Astrocyte (in vitro differentiated cells and primary cell): ENCODE results near the gene CISD2. TPM values are rescaled to one million over a fixed set of nuclear protein-coding genes. Genes with fewer than 3 reads are reported as not detected.
"Not testable (repeated sequence)": the region's sequence is repeated elsewhere in the genome, so short reads cannot be mapped to it uniquely, and the experiment has no call there.

Experiments used
- DNase-seq: peaks from one replicate; pipeline ENCODE4 v3.0.0-alpha.2; 2010; ENCODE audit warnings: low read depth
- FAIRE-seq: peaks from 2 replicates; lab custom pipeline; 2011; peaks lifted over from hg19 to GRCh38; lab: Jason Lieb, UNC
- H2AFZ ChIP-seq: 2 replicates; pipeline ENCODE4 v1.6.0; 2012; ENCODE audit warnings: low read depth, low read length, inconsistent platforms
- H3K27ac ChIP-seq: 2 replicates; pipeline ENCODE4 v1.5.1; 2011; ENCODE audit warnings: low read depth, low read length, inconsistent platforms
- H3K27me3 ChIP-seq: 2 replicates; pipeline ENCODE4 v1.6.0; 2011; ENCODE audit warnings: low read length, inconsistent platforms; ENCODE audit not compliant: insufficient read depth
- H3K36me3 ChIP-seq: 2 replicates; pipeline ENCODE4 v1.5.1; 2011; ENCODE audit warnings: low read length, inconsistent platforms; ENCODE audit not compliant: insufficient read depth
- H3K4me1 ChIP-seq: 2 replicates; pipeline ENCODE4 v1.5.1; 2011; ENCODE audit warnings: low read length, inconsistent platforms; ENCODE audit not compliant: insufficient read depth
- H3K4me2 ChIP-seq: 2 replicates; pipeline ENCODE4 v1.6.0; 2012; ENCODE audit warnings: low read length, inconsistent platforms
- H3K4me3 ChIP-seq: 2 replicates; pipeline ENCODE4 v1.5.1; 2011; ENCODE audit warnings: low read depth, mild to moderate bottlenecking, low read length, inconsistent platforms; ENCODE audit not compliant: insufficient read depth
- H3K79me2 ChIP-seq: 2 replicates; pipeline ENCODE4 v1.6.0; 2012; ENCODE audit warnings: mild to moderate bottlenecking, low read length, inconsistent platforms; ENCODE audit not compliant: insufficient read depth
- H3K9ac ChIP-seq: 2 replicates; pipeline ENCODE4 v1.6.0; 2012; ENCODE audit warnings: mild to moderate bottlenecking, low read length, inconsistent platforms
- H3K9me3 ChIP-seq: 2 replicates; pipeline ENCODE4 v1.5.1; 2012; ENCODE audit warnings: low read depth, mild to moderate bottlenecking, low read length, inconsistent platforms; ENCODE audit not compliant: insufficient read depth
- H4K20me1 ChIP-seq: 2 replicates; pipeline ENCODE4 v1.6.0; 2012; ENCODE audit warnings: low read length, inconsistent platforms; ENCODE audit not compliant: insufficient read depth
- H3K27ac Mint-ChIP-seq: one replicate; pipeline ENCODE4 v1.8.0; 2021; ENCODE audit warnings: mild to moderate bottlenecking, mixed read lengths; ENCODE audit not compliant: unreplicated experiment
- H3K27me3 Mint-ChIP-seq: one replicate; pipeline ENCODE4 v1.8.0; 2021; ENCODE audit warnings: low read depth, mixed read lengths; ENCODE audit not compliant: unreplicated experiment
- H3K36me3 Mint-ChIP-seq: one replicate; pipeline ENCODE4 v1.8.0; 2021; ENCODE audit warnings: low read depth, mixed read lengths; ENCODE audit not compliant: unreplicated experiment
- H3K4me1 Mint-ChIP-seq: one replicate; pipeline ENCODE4 v1.8.0; 2021; ENCODE audit warnings: low read depth, mixed read lengths; ENCODE audit not compliant: unreplicated experiment
- H3K4me3 Mint-ChIP-seq: one replicate; pipeline ENCODE4 v1.8.0; 2021; ENCODE audit warnings: mild to moderate bottlenecking, moderate library complexity, mixed read lengths; ENCODE audit not compliant: unreplicated experiment
- H3K9me3 Mint-ChIP-seq: one replicate; pipeline ENCODE4 v1.8.0; 2021; ENCODE audit warnings: mild to moderate bottlenecking, mixed read lengths; ENCODE audit not compliant: unreplicated experiment
- EZH2 ChIP-seq: IDR thresholded peaks from 2 replicates; pipeline ENCODE4 v1.6.1; 2012; ENCODE audit warnings: mild to moderate bottlenecking, low read length, inconsistent platforms; ENCODE audit not compliant: insufficient read depth
- total RNA-seq: library from RNA; stranded (reverse); gene quantifications from 2 replicates; pipeline ENCODE4 v1.2.1, GENCODE V29; 2021
- TF ChIP-seq, protein P1 (sequence below): IDR thresholded peaks from 2 replicates; pipeline ENCODE4 v1.5.1; 2011; ENCODE audit warnings: low read depth, mild to moderate bottlenecking, inconsistent platforms, low read length, moderate library complexity; ENCODE audit not compliant: insufficient read depth

CISD2 gene
- total RNA-seq, 1 donor from 2014 or later, result 31.0 TPM

DNA sequence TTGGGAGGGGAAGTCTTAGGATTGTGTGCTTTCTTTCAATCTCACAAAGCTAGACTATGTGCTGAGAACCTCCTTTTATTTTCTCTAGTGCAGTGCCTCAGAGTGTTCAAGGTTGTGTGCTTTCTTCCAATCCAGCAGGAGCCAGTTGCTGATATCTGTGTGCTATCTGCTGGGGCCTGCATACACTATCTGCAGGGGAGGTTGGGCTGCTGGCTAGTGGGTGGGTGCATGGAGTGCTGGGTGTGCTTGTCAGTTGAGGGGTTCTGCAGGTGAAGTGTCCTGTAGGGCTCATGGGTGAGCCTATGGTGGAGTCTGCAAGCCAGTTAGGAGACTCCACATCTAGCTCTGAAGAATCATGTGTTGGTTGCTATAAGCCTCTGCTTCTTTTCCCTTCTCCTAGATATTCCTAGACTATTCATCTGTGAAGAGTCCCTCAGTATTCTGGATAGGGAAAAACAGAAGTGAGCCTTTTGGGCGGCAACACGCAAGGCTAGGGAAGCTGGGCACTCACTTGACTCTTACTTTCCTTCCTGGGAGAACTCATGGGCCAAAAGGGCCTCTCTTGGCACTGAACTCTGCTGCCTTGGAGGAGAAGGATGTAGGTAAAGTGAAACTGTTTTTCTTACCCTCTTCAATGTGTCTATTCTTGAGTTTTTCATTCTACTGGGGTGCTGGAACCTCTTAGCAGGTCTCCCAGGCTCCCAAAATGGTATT lies 8.0 kb upstream of the CISD2 start:
- no peak for DNase-seq
- Mint-ChIP-seq H3K9me3 (peaks cover 17% of the 10 kb centered on the region), H3K27me3 (no peaks in the 10 kb centered on the region), H3K4me1 (no peaks in the 10 kb centered on the region), H3K27ac (no peak overlapping the region), H3K4me3 (no peak overlapping the region), H3K36me3 (peaks cover 10% of the 10 kb centered on the region)
- H3K9me3 ChIP-seq, result peaks cover 2% of the 10 kb centered on the region
- no peaks in the 10 kb centered on the region for H3K79me2 ChIP-seq
- FAIRE-seq, result no peak
- no peak overlapping the region for H2AFZ ChIP-seq
- H3K27ac ChIP-seq, result no peak overlapping the region
- no peak overlapping the region for H3K9ac ChIP-seq
- no peak overlapping the region for H3K4me3 ChIP-seq
- no peaks in the 10 kb centered on the region for H3K36me3 ChIP-seq
- H3K4me2 ChIP-seq, result no peak overlapping the region
- TF ChIP-seq, protein P1, sequence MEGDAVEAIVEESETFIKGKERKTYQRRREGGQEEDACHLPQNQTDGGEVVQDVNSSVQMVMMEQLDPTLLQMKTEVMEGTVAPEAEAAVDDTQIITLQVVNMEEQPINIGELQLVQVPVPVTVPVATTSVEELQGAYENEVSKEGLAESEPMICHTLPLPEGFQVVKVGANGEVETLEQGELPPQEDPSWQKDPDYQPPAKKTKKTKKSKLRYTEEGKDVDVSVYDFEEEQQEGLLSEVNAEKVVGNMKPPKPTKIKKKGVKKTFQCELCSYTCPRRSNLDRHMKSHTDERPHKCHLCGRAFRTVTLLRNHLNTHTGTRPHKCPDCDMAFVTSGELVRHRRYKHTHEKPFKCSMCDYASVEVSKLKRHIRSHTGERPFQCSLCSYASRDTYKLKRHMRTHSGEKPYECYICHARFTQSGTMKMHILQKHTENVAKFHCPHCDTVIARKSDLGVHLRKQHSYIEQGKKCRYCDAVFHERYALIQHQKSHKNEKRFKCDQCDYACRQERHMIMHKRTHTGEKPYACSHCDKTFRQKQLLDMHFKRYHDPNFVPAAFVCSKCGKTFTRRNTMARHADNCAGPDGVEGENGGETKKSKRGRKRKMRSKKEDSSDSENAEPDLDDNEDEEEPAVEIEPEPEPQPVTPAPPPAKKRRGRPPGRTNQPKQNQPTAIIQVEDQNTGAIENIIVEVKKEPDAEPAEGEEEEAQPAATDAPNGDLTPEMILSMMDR, result no peak
- no peak for TF ChIP-seq EZH2
- H4K20me1 ChIP-seq, result no peaks in the 10 kb centered on the region
- H3K27me3 ChIP-seq, result no peaks in the 10 kb centered on the region
- H3K4me1 ChIP-seq, result no peaks in the 10 kb centered on the region

DNA sequence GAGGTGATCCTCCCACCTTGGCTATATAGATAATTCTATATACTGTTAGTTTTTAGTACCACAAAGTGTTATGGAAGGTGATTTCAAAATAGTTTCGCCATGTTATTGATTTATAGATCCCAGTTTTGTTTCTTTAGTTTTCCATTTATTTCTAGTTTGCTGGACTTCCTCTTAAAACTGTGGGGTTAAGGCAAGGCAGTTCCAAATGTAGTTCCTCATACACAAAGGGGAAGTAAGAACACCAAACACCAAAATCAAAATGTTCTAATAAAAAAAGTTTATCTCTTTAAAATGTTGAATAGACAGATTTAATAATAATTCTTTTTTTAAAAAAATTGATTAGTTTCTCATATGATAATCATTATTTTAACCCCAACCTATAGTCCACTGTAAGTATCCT lies 6.8 kb upstream of the CISD2 start:
- no peak overlapping the region for H3K4me3 ChIP-seq
- Mint-ChIP-seq H3K4me1 (no peaks in the 10 kb centered on the region), H3K27me3 (no peaks in the 10 kb centered on the region), H3K36me3 (peaks cover 10% of the 10 kb centered on the region), H3K9me3 (peaks cover 17% of the 10 kb centered on the region), H3K27ac (no peak overlapping the region), H3K4me3 (no peak overlapping the region)
- H3K4me2 ChIP-seq, result no peak overlapping the region
- no peak for TF ChIP-seq EZH2
- TF ChIP-seq, protein P1, result no peak
- no peaks in the 10 kb centered on the region for H3K79me2 ChIP-seq
- FAIRE-seq (no peak), DNase-seq (no peak)
- no peak overlapping the region for H2AFZ ChIP-seq
- H3K4me1 ChIP-seq, result no peaks in the 10 kb centered on the region
- no peaks in the 10 kb centered on the region for H3K27me3 ChIP-seq
- no peak overlapping the region for H3K9ac ChIP-seq
- no peak overlapping the region for H3K27ac ChIP-seq
- H3K36me3 ChIP-seq, result no peaks in the 10 kb centered on the region
- H3K9me3 ChIP-seq, result peaks cover 2% of the 10 kb centered on the region
- H4K20me1 ChIP-seq, result no peaks in the 10 kb centered on the region

DNA sequence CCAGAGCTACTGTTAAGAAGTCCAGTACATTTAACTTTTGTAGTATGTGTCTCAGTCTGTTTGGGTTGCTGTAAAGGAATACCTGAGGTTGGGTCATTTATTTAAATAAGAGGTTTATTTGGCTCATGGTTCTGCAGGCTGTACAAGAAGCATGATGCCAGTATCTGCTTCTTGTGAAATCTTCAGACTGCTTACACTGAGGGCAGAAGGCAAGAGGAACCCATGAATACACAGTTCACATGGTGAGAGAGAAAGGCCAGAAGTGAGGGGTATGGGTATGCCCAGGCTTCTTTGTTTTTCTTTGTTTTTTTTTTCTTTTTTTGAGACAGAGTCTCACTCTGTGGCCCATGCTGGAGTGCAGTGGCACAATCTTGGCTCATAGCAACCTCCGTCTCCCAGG lies 6.0 kb upstream of the CISD2 start:
- Mint-ChIP-seq H3K36me3 (peaks cover 10% of the 10 kb centered on the region), H3K4me1 (no peaks in the 10 kb centered on the region), H3K4me3 (no peak overlapping the region), H3K27ac (no peak overlapping the region), H3K9me3 (peaks cover 17% of the 10 kb centered on the region), H3K27me3 (no peaks in the 10 kb centered on the region)
- Histone ChIP-seq H4K20me1 (no peaks in the 10 kb centered on the region), H3K4me3 (no peak overlapping the region), H3K79me2 (no peaks in the 10 kb centered on the region), H3K9ac (no peak overlapping the region), H3K36me3 (no peaks in the 10 kb centered on the region), H3K9me3 (peaks cover 2% of the 10 kb centered on the region), H3K27me3 (no peaks in the 10 kb centered on the region), H3K27ac (no peak overlapping the region), H2AFZ (no peak overlapping the region), H3K4me2 (no peak overlapping the region), H3K4me1 (no peaks in the 10 kb centered on the region)
- TF ChIP-seq, protein P1, result no peak
- no peak for TF ChIP-seq EZH2
- DNase-seq (no peak), FAIRE-seq (no peak)

DNA sequence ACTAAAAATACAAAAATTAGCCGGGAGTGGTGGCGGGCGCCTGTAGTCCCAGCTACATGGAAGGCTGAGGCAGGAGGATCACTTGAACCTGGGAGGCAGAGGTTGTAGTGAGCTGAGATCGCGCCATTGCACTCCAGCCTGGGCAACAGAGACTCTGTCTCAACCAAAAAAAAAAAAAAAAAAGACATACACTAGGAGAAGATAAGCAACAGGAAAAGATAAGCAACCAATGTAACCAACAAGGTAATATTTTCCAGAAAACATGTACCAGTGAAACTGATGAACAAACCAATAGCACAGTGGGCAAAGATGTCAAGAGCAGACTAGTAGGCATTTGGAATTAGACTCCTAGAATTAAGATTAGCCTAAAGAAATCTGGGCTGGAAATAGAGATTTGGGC lies 3.5 kb upstream of the CISD2 start:
- not testable (repeated sequence) for H3K27me3 Mint-ChIP-seq, H3K27me3 ChIP-seq, H3K27ac ChIP-seq, H2AFZ ChIP-seq, H3K4me1 Mint-ChIP-seq, H3K36me3 Mint-ChIP-seq, H3K4me1 ChIP-seq, H3K9me3 ChIP-seq, H3K4me3 Mint-ChIP-seq, H3K9me3 Mint-ChIP-seq, H3K4me3 ChIP-seq, H3K4me2 ChIP-seq, H3K9ac ChIP-seq, H3K36me3 ChIP-seq, H3K27ac Mint-ChIP-seq, H4K20me1 ChIP-seq, DNase-seq, FAIRE-seq
- H3K79me2 ChIP-seq, result peaks cover 12% of the 10 kb centered on the region
